ENCODE results near the gene ANKRD37.

Gene ANKRD37

DNA sequence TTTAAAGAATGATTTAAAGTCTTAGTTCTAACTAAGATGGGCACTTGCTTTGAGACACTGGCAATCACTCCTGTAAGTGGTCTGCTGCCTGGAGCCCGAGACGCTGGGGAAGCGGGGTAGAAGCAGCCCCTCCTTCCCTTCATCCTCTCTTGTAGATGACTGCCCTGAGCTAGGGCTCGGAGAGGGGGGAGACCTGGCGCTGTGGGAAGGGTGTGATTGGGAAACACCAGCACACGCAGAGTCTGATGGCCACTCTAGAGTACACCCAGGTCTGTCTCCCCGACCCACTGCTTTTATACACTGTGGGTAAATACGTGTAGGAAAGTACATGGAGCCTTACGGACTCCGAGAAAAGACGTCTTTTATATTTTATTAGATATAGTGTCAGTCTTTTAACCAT lies 24.9 kb upstream of the ANKRD37 start:
- Histone ChIP-seq H3K9ac (ENCODE audit: low read length) (no peak overlapping the region), H3K36me3 (ENCODE audit: low read length) (no peaks in the 10 kb centered on the region), H3K4me2 (ENCODE audit: low read depth, low read length, poor library complexity, severe bottlenecking) (no peak overlapping the region), H3K79me2 (ENCODE audit: insufficient read depth, low read length) (no peaks in the 10 kb centered on the region), H4K20me1 (ENCODE audit: low read depth, low read length) (no peaks in the 10 kb centered on the region), H3K27ac (ENCODE audit: low read depth, low read length) (no peak overlapping the region), H3K4me3 (ENCODE audit: insufficient read depth, low read length, poor library complexity, severe bottlenecking) (no peak overlapping the region), H2AFZ (ENCODE audit: low read depth, low read length, severe bottlenecking) (no peak overlapping the region), H3F3A (ENCODE audit: insufficient read depth) (no peaks in the 10 kb centered on the region), H3K9me2 (replicated peaks; ENCODE audit: insufficient read depth, low read length) (no peaks in the 10 kb centered on the region), H3K9me3 (ENCODE audit: insufficient read depth, low read length) (no peaks in the 10 kb centered on the region), H3K27me3 (ENCODE audit: low read length) (no peaks in the 10 kb centered on the region)
- TF ChIP-seq, protein P1, sequence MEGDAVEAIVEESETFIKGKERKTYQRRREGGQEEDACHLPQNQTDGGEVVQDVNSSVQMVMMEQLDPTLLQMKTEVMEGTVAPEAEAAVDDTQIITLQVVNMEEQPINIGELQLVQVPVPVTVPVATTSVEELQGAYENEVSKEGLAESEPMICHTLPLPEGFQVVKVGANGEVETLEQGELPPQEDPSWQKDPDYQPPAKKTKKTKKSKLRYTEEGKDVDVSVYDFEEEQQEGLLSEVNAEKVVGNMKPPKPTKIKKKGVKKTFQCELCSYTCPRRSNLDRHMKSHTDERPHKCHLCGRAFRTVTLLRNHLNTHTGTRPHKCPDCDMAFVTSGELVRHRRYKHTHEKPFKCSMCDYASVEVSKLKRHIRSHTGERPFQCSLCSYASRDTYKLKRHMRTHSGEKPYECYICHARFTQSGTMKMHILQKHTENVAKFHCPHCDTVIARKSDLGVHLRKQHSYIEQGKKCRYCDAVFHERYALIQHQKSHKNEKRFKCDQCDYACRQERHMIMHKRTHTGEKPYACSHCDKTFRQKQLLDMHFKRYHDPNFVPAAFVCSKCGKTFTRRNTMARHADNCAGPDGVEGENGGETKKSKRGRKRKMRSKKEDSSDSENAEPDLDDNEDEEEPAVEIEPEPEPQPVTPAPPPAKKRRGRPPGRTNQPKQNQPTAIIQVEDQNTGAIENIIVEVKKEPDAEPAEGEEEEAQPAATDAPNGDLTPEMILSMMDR (IDR thresholded peaks at IDR 0.05; ENCODE audit: insufficient read depth, low read length, poor library complexity, severe bottlenecking) = no peak
- no peak for TF ChIP-seq EZH2phosphoT487 (conservative IDR thresholded peaks at IDR 0.05; ENCODE audit: low read length)

DNA sequence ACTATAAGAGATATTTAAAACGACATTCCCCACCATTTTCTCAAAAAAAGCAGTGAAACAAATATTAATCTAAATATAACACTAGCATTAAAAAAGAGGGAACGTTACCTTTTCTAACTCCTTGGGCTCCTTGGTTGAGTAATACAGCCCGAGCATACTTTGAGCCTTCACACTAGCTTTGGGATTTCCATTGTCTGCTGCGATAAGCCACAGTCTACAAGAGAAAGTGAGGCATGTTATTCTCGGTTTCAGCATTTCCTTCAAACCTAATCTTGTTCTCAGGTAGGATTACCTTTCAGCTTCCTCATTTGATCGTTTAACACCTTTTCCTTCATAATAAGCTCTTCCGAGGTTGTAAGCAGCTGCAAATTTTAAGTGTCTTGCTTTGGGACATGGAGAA lies 22.6 kb upstream of the ANKRD37 start:
- Histone ChIP-seq H3K4me2 (ENCODE audit: low read depth, low read length, poor library complexity, severe bottlenecking) (no peak overlapping the region), H3K36me3 (ENCODE audit: low read length) (no peaks in the 10 kb centered on the region)

DNA sequence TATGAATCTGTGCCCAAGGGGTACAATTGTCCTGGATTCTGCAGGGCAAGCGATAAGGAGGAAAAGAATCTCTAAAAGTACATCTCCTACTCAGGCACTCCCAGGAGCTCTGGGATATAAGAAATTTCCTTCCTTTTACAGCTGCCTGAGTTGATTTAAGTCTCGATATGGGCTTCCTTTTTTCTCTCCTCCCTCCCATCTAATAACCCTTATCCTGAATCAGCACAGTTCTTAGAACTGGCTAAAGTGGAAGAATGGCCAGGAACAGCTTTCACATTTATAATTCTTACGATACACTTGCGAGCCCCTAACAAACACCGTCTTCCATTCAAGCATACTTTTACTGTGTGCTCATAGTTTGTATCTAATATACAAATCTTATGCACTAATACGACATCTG lies 22.1 kb upstream of the ANKRD37 start:
- Histone ChIP-seq H3K27me3 (ENCODE audit: low read length) (no peaks in the 10 kb centered on the region), H3K36me3 (ENCODE audit: low read length) (no peaks in the 10 kb centered on the region), H3K27ac (ENCODE audit: low read depth, low read length) (no peak overlapping the region), H3K4me3 (ENCODE audit: insufficient read depth, low read length, poor library complexity, severe bottlenecking) (no peak overlapping the region), H3F3A (ENCODE audit: insufficient read depth) (no peaks in the 10 kb centered on the region), H3K9ac (ENCODE audit: low read length) (no peak overlapping the region), H3K9me2 (replicated peaks; ENCODE audit: insufficient read depth, low read length) (no peaks in the 10 kb centered on the region), H2AFZ (ENCODE audit: low read depth, low read length, severe bottlenecking) (no peak overlapping the region), H3K4me2 (ENCODE audit: low read depth, low read length, poor library complexity, severe bottlenecking) (no peak overlapping the region), H4K20me1 (ENCODE audit: low read depth, low read length) (no peaks in the 10 kb centered on the region), H3K9me3 (ENCODE audit: insufficient read depth, low read length) (no peaks in the 10 kb centered on the region), H3K79me2 (ENCODE audit: insufficient read depth, low read length) (no peaks in the 10 kb centered on the region)
- TF ChIP-seq EZH2phosphoT487 (conservative IDR thresholded peaks at IDR 0.05; ENCODE audit: low read length) = no peak
- TF ChIP-seq, protein P1 (IDR thresholded peaks at IDR 0.05; ENCODE audit: insufficient read depth, low read length, poor library complexity, severe bottlenecking) = no peak

More for the DNA sequence above, 22.6 kb upstream of the ANKRD37 start:
- Histone ChIP-seq H3K27me3 (ENCODE audit: low read length) (no peaks in the 10 kb centered on the region), H3K9me2 (replicated peaks; ENCODE audit: insufficient read depth, low read length) (no peaks in the 10 kb centered on the region), H3K9me3 (ENCODE audit: insufficient read depth, low read length) (no peaks in the 10 kb centered on the region), H2AFZ (ENCODE audit: low read depth, low read length, severe bottlenecking) (no peak overlapping the region), H3K27ac (ENCODE audit: low read depth, low read length) (no peak overlapping the region), H3F3A (ENCODE audit: insufficient read depth) (no peaks in the 10 kb centered on the region), H3K9ac (ENCODE audit: low read length) (no peak overlapping the region), H3K79me2 (ENCODE audit: insufficient read depth, low read length) (no peaks in the 10 kb centered on the region), H4K20me1 (ENCODE audit: low read depth, low read length) (no peaks in the 10 kb centered on the region), H3K4me3 (ENCODE audit: insufficient read depth, low read length, poor library complexity, severe bottlenecking) (no peak overlapping the region)
- no peak for TF ChIP-seq EZH2phosphoT487 (conservative IDR thresholded peaks at IDR 0.05; ENCODE audit: low read length)
- TF ChIP-seq, protein P1 (IDR thresholded peaks at IDR 0.05; ENCODE audit: insufficient read depth, low read length, poor library complexity, severe bottlenecking) = no peak
